CD4-positive, alpha-beta memory T cell (primary cell): Measurements from ENCODE around the gene BPIFB3. TPM values are rescaled to one million over a fixed set of nuclear protein-coding genes. Genes with fewer than 3 reads are reported as not detected.

Experiments
- CTCF ChIA-PET: fragments of 350-600 bp; sonication (Branson Sonifier 250); formaldehyde crosslinking; loops from one replicate; lab custom pipeline; 2021; ENCODE audit warnings: inconsistent platforms; ENCODE audit not compliant: partially characterized antibody; lab: Charles Lee
- POLR2A ChIA-PET: fragments of 350-600 bp; sonication (Branson Sonifier 250); formaldehyde crosslinking; loops from one replicate; lab custom pipeline; 2021; ENCODE audit not compliant: partially characterized antibody; lab: Charles Lee
- DNase-seq, 5 donors: peaks; one replicate each; pipeline versions ENCODE4 v3.0.0 to v3.0.0-alpha.2; 2020 to 2022; ENCODE audit warnings: mixed read lengths in 1 of 5
- H3K27ac ChIP-seq: one replicate; pipeline ENCODE4 v1.7.0; 2013; ENCODE audit warnings: low read depth, low read length
- H3K27me3 ChIP-seq: 2 replicates; pipeline ENCODE4 v1.7.0; 2013; ENCODE audit warnings: mild to moderate bottlenecking, low read length, moderate library complexity; ENCODE audit not compliant: insufficient read depth
- H3K36me3 ChIP-seq: 2 replicates; pipeline ENCODE4 v1.7.0; 2013; ENCODE audit warnings: mild to moderate bottlenecking, low read length, moderate library complexity; ENCODE audit not compliant: insufficient read depth
- H3K4me1 ChIP-seq: 2 replicates; pipeline ENCODE4 v1.7.0; 2013; ENCODE audit warnings: mild to moderate bottlenecking, low read length, moderate library complexity; ENCODE audit not compliant: insufficient read depth
- H3K4me3 ChIP-seq, 2 donors: one replicate each; pipeline ENCODE4 v1.7.0; 2013; ENCODE audit warnings: low read length in 2 of 2, mild to moderate bottlenecking in 1 of 2
- H3K9me3 ChIP-seq, 2 donors: one replicate each; pipeline ENCODE4 v1.7.0; 2013; ENCODE audit warnings: low read length in 2 of 2, control low read depth in 1 of 2; ENCODE audit not compliant: control insufficient read depth in 1 of 2
- H3K27ac Mint-ChIP-seq, 7 donors: one replicate each; pipeline ENCODE4 v1.8.0; 2020 to 2021; ENCODE audit warnings: mixed read lengths in 7 of 7, mild to moderate bottlenecking in 6 of 7, inconsistent platforms in 3 of 7, moderate library complexity in 3 of 7
- H3K27me3 Mint-ChIP-seq, 2 donors: one replicate each; pipeline ENCODE4 v1.8.0; 2020 to 2021; ENCODE audit warnings: mixed read lengths in 2 of 2
- H3K36me3 Mint-ChIP-seq, 2 donors: one replicate each; pipeline ENCODE4 v1.8.0; 2020 to 2021; ENCODE audit warnings: mixed read lengths in 2 of 2, inconsistent platforms in 1 of 2, mild to moderate bottlenecking in 1 of 2
- H3K4me1 Mint-ChIP-seq, 4 donors: one replicate each; pipeline ENCODE4 v1.8.0; 2020 to 2021; ENCODE audit warnings: mixed read lengths in 4 of 4, mild to moderate bottlenecking in 1 of 4
- H3K4me3 Mint-ChIP-seq, 8 donors: one replicate each; pipeline ENCODE4 v1.8.0; 2020 to 2021; ENCODE audit warnings: mixed read lengths in 8 of 8, mild to moderate bottlenecking in 7 of 8, moderate library complexity in 6 of 8, inconsistent platforms in 3 of 8
- H3K9me3 Mint-ChIP-seq, 8 donors: one replicate each; pipeline ENCODE4 v1.8.0; 2020 to 2021; ENCODE audit warnings: mixed read lengths in 8 of 8, mild to moderate bottlenecking in 5 of 8, inconsistent platforms in 3 of 8, moderate library complexity in 1 of 8
- intact Hi-C: fragments of 100-400 bp; cut with micrococcal nuclease; formaldehyde crosslinking; loops from one replicate; pipeline ENCODE4 v1.15.1; 2023
- polyA plus RNA-seq, 2 donors: library from polyadenylated mRNA; unstranded; fragments of 300-500 nt; fragmentation: Illumina TruSeq; gene quantifications; one replicate each; pipeline ENCODE4 v1.2.3, GENCODE V29; 2021
- total RNA-seq, 2 experiments: library from RNA; stranded (reverse); gene quantifications; one replicate each; pipeline ENCODE4 v1.2.3, GENCODE V29; 2021

Gene BPIFB3
- total and polyA plus RNA-seq, 4 experiments from 2014 or later, result not detected

DNA sequence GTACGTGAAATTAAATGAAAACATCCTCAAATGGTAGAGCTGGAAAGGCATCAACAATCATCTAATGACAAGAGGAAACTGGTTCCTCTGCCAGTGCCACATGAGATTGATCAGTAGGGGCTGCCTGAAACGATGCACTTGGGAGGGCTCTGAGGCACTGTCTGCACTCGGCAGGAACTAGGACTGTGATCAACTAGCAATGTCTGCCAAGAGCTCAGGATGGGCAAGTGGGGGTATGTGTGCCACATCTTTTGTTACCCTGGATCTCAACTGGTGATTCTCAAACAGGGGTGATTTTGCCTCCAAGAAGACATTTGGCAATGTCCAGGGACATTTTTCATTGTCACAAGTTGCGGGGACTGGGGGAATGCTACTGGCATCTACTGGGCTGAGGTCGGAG is 20.3 kb upstream of the BPIFB3 start:
- H3K9me3 Mint-ChIP-seq, result peaks cover 2 to 10% (median 5%) of the 10 kb centered on the region in 8 donors

DNA sequence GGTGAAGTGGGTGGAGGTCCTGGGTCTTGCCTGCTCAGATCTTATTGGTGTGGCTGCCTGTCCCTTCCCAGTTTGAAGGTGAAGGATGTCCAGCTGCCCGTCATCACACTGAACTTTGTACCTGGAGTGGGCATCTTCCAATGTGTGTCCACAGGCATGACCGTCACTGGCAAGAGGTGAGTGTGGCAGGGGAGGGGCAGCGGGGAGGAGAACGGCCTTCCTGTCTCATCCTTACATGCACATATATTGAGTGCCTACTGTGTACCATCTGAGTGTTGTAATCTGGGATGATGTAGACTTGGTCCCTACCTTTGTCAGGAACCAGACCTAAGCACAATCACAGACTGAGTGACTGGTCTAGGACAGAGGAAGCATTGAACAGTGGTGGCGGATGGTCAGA is 19.6 kb upstream of the BPIFB3 start:
- Histone ChIP-seq H3K9me3 (no peaks in the 10 kb centered on the region), H3K27me3 (no peaks in the 10 kb centered on the region), H3K36me3 (no peaks in the 10 kb centered on the region), H3K27ac (no peak overlapping the region), H3K4me1 (no peaks in the 10 kb centered on the region), H3K4me3 (no peak overlapping the region)
- Mint-ChIP-seq H3K27ac (peak overlapping the region in 1 of 7 donors; percentile 53), H3K9me3 (peaks cover 2 to 10% (median 5%) of the 10 kb centered on the region in 8 donors), H3K27me3 (no peaks in the 10 kb centered on the region), H3K36me3 (no peaks in the 10 kb centered on the region), H3K4me3 (no peak overlapping the region), H3K4me1 (peaks cover 0 to 1% (median 0%) of the 10 kb centered on the region in 4 donors)
- ChIA-PET POLR2A (no interaction called here), CTCF (no interaction called here)
- intact Hi-C loops, result no loop called here
- no peak for DNase-seq

More for the DNA sequence above, 20.3 kb upstream of the BPIFB3 start:
- Histone ChIP-seq H3K4me3 (no peak overlapping the region), H3K27ac (no peak overlapping the region), H3K36me3 (no peaks in the 10 kb centered on the region), H3K9me3 (no peaks in the 10 kb centered on the region), H3K4me1 (no peaks in the 10 kb centered on the region), H3K27me3 (no peaks in the 10 kb centered on the region)
- Mint-ChIP-seq H3K4me1 (peaks cover 0 to 1% (median 0%) of the 10 kb centered on the region in 4 donors), H3K36me3 (no peaks in the 10 kb centered on the region), H3K27ac (no peak overlapping the region), H3K27me3 (no peaks in the 10 kb centered on the region), H3K4me3 (no peak overlapping the region)
- CTCF ChIA-PET, result no interaction called here
- intact Hi-C loops, result no loop called here
- POLR2A ChIA-PET, result no interaction called here
- no peak for DNase-seq

DNA sequence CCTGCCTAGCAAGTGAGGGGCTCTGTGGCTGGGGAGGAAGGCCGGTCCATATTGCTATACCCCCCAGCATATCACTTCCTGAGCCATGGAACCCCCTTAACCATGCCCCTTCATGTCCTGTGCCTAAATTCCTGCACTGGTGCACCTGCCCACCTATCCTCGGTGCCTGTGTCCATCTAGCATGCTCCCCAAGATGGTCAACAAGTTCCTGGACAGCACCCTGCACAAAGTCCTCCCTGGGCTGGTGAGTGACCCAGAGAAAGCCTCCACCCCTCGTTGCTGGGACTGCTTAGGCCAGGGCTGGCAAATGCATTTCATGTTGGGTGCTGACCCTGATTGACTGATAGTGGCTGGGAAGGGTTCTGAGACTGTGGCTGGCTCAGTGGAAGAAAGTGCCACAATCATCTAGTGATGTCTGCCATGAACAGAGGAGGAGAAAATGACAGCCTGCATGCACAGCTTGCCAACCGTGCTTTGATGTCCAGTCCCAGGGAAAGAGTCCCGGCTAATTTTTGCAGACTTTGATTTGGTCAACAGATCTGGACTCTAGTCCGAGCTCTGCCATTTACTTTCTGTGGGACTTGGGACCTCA is 18.7 kb upstream of the BPIFB3 start:
- H3K36me3 Mint-ChIP-seq, result no peaks in the 10 kb centered on the region
- no peak overlapping the region for H3K4me3 Mint-ChIP-seq
- CTCF ChIA-PET, result no interaction called here
- no peaks in the 10 kb centered on the region for H3K9me3 ChIP-seq
- H3K27me3 ChIP-seq, result no peaks in the 10 kb centered on the region
- intact Hi-C loops, result no loop called here
- peak overlapping the region in 1 of 7 donors; percentile 19 for H3K27ac Mint-ChIP-seq
- POLR2A ChIA-PET, result no interaction called here
- H3K27ac ChIP-seq, result no peak overlapping the region
- H3K4me1 Mint-ChIP-seq, result peaks cover 0 to 3% (median 0%) of the 10 kb centered on the region in 4 donors
- no peaks in the 10 kb centered on the region for H3K27me3 Mint-ChIP-seq
- no peaks in the 10 kb centered on the region for H3K36me3 ChIP-seq
- DNase-seq, result no peak
- H3K4me1 ChIP-seq, result no peaks in the 10 kb centered on the region
- peaks cover 2 to 10% (median 5%) of the 10 kb centered on the region in 8 donors for H3K9me3 Mint-ChIP-seq
- no peak overlapping the region for H3K4me3 ChIP-seq

DNA sequence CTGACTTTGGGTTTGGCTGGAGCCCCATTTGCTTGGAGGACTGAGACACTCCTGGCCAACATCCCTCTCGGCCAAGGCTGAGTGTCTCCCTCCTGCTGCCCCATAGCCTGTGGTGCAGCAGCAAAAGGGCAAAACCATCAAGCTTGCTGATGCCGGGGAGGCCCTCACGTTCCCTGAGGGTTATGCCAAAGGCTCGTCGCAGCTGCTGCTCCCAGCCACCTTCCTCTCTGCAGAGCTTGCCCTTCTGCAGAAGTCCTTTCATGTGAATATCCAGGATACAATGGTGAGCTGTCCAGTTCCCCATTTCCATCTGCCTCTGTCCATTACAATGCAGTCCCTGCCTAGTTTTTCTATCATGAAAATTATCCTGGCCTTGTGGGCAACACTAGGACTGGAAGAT is 16.2 kb upstream of the BPIFB3 start:
- Mint-ChIP-seq H3K9me3 (peaks cover under 1 to 10% (median 5%) of the 10 kb centered on the region in 8 donors), H3K4me3 (no peak overlapping the region), H3K27me3 (no peaks in the 10 kb centered on the region), H3K36me3 (no peaks in the 10 kb centered on the region), H3K27ac (no peak overlapping the region), H3K4me1 (peaks cover 0 to 8% (median 1%) of the 10 kb centered on the region in 4 donors)
- no peaks in the 10 kb centered on the region for H3K36me3 ChIP-seq
- no peak overlapping the region for H3K27ac ChIP-seq
- H3K9me3 ChIP-seq, result no peaks in the 10 kb centered on the region
- ChIA-PET POLR2A (no interaction called here), CTCF (no interaction called here)
- H3K4me1 ChIP-seq, result no peaks in the 10 kb centered on the region
- intact Hi-C loops, result no loop called here
- no peak for DNase-seq
- H3K4me3 ChIP-seq, result no peak overlapping the region
- H3K27me3 ChIP-seq, result no peaks in the 10 kb centered on the region

DNA sequence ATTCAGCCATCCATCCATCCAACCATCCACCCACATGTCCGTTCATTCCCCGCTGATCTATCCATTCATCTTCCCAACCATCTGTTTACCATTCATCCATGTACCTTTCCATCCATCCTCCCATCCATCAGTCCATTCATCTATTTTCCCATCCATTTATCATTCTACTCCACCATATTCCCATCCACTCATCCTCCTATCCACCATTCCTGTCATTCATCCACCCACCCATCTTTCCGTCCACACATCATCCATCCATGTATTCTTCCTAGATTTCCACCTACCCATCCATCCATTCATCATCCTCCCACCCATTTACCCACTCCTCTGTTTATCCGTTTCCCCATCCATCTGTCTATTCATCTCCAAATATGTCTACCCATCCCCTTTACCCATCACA is 15.5 kb upstream of the BPIFB3 start:
- ChIA-PET CTCF (no interaction called here), POLR2A (no interaction called here)
- Histone ChIP-seq H3K9me3 (no peaks in the 10 kb centered on the region), H3K36me3 (no peaks in the 10 kb centered on the region), H3K4me1 (no peaks in the 10 kb centered on the region), H3K27ac (no peak overlapping the region), H3K27me3 (no peaks in the 10 kb centered on the region), H3K4me3 (no peak overlapping the region)
- Mint-ChIP-seq H3K4me1 (peaks cover 0 to 8% (median 1%) of the 10 kb centered on the region in 4 donors), H3K4me3 (no peak overlapping the region), H3K27me3 (no peaks in the 10 kb centered on the region), H3K9me3 (peaks cover 0 to 3% (median 2%) of the 10 kb centered on the region in 8 donors), H3K36me3 (no peaks in the 10 kb centered on the region), H3K27ac (no peak overlapping the region)
- no peak for DNase-seq
- intact Hi-C loops, result no loop called here

DNA sequence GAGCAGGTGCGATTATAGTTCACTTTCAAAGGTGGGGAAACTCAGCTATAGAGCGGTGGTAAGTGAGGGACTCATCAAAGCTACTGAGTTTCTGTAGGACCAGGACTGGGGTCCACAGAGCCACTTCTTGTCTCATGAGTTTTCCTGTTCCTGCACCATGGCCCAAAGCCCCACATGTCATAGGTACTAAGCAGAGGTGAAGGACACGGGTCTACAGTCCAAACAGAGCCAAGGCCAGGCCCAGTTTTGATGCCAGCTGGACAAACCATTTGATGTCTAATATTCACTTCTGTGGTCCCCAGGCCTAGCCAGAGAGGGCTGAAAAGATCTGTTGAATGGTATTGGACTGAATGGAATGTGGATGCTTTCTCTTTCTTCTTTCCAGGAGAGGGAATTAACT is 11.3 kb upstream of the BPIFB3 start:
- Mint-ChIP-seq H3K4me1 (peaks cover 0 to 9% (median 2%) of the 10 kb centered on the region in 4 donors), H3K27ac (no peak overlapping the region), H3K9me3 (peaks cover 0 to 22% (median 17%) of the 10 kb centered on the region in 8 donors), H3K27me3 (no peaks in the 10 kb centered on the region), H3K36me3 (no peaks in the 10 kb centered on the region), H3K4me3 (no peak overlapping the region)
- no peak for DNase-seq
- no peak overlapping the region for H3K27ac ChIP-seq
- CTCF ChIA-PET, result interaction anchor here (1.7 kb wide), 1 partner anchor 10 kb away, joined by 4 read pairs; no protein-coding TSS in a partner anchor
- H3K27me3 ChIP-seq, result no peaks in the 10 kb centered on the region
- H3K4me3 ChIP-seq, result no peak overlapping the region
- POLR2A ChIA-PET, result no interaction called here
- intact Hi-C loops, result no loop called here
- H3K9me3 ChIP-seq, result peaks cover 0 to 4% of the 10 kb centered on the region in 2 donors
- H3K4me1 ChIP-seq, result no peaks in the 10 kb centered on the region
- H3K36me3 ChIP-seq, result no peaks in the 10 kb centered on the region

DNA sequence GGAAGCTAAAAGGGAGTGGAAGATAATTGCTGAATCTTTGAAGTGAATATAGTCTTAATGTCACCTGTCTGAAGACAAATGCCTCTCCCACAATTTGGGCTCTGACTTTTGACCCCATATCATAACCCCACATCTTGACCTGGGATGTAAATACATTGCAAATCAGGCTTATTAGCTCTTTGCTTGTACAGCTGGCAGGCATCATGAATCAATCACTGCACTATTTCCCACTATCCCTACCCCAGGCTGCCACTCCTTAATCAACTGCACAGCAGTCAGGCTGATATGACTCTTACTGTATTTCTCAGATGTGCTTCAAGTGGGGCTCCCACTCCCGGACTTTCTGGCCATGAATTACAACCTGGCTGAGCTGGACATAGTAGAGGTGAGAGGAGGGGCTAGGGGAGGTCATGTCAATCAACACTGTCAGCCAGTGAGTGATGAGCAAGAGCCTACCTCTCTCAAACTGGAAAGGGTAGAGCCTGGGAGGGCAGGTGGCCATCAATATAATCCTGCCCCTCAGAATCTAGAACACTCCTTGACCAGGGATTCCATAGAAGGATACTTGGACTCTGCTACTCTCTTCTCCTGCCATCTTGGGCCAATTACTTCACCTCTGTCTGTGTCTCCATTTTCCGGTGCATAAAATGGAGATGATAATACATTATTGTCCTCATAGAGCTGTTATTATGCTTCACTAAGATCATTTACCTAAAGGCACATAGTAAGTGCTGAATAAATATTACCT is 10.5 kb upstream of the BPIFB3 start:
- ChIA-PET CTCF (no interaction called here), POLR2A (no interaction called here)
- H3K4me3 Mint-ChIP-seq, result no peak overlapping the region
- H3K27ac Mint-ChIP-seq, result peak overlapping the region in 1 of 7 donors; percentile 46
- no peak for DNase-seq
- H3K36me3 Mint-ChIP-seq, result no peaks in the 10 kb centered on the region
- intact Hi-C loops, result no loop called here
- peaks cover 0 to 22% (median 17%) of the 10 kb centered on the region in 8 donors for H3K9me3 Mint-ChIP-seq
- no peaks in the 10 kb centered on the region for H3K27me3 ChIP-seq
- H3K27ac ChIP-seq, result no peak overlapping the region
- H3K4me3 ChIP-seq, result no peak overlapping the region
- H3K27me3 Mint-ChIP-seq, result no peaks in the 10 kb centered on the region
- no peaks in the 10 kb centered on the region for H3K4me1 ChIP-seq
- no peaks in the 10 kb centered on the region for H3K36me3 ChIP-seq
- peaks cover 0 to 4% of the 10 kb centered on the region in 2 donors for H3K9me3 ChIP-seq
- H3K4me1 Mint-ChIP-seq, result peaks cover 0 to 8% (median 2%) of the 10 kb centered on the region in 4 donors
